ENCODE measurements around the gene NFATC1.

GRCh38 chr18:79558933-79559416 is 163.2 kb downstream of the NFATC1 start:
- TF ChIP-seq CTCF (conservative IDR thresholded peaks at IDR 0.05) (no peak), ZFX (IDR thresholded peaks at IDR 0.05) (no peak)

All from C4-2B (cell line).